ENCODE measurements around the gene OVCH2.
"Not testable (repeated sequence)": the region's sequence is repeated elsewhere in the genome, so short reads cannot be mapped to it uniquely, and the experiment has no call there.

Gene OVCH2

DNA sequence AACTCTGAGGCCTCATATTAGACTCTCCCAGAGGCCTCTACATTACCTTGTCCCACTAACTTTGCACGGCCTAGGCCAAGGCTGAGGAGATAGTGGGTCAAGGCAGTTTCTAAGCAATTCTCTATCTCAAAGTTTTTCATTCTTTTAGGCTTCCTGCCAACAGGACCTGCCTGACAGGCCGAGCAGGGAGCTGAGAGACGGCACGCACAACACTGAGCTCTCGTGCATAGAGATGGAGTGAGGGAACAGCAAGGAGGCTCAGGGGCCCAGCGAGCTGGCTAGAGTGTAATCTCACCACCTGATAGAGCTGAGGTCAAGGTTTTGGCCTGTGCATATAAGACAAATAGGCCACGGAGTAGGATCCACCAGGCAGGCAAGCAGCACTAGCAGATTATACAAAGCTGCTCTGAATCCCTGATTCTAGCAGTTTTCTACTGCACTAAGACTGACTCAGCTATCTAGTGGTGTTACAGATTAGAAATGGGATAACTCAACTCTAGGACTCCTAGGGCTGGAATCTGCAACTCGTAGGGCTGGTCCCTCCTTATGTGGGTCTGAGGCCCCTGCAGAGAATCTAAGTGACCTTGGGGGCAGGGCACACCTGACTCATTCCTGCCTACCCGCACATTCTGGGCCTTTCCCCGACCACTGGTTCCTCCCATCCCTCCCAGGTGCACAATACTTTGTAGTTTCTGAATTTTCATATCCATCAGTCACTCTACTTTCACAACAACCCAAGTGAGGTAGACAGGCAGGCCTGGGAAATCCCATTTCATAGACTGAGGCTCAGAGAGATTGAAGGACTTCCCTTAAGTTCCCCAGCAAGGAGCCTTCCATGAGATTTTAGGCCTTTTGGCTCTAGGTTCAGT, 34.7 kb downstream of the OVCH2 start:
- no peak for DNase-seq

DNA sequence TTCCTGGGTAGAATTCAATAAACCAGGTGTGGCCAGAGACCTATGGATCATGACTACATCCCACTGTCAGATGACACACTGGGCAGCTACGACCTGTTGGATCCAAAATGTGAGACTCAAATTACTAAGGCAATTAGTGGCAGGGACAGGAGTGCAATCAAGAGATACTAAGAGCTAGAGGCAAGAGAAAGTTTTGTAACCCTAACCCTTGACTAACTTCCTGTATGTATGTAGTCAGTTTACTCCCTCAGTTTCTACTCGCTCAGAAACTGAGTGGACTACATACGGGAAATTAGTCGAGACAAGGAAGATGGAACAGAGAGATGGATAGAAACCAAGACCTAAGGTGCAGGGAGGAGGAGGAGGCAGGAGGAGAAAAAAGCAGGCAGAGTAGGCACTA, 35.6 kb downstream of the OVCH2 start:
- no peak for DNase-seq

DNA sequence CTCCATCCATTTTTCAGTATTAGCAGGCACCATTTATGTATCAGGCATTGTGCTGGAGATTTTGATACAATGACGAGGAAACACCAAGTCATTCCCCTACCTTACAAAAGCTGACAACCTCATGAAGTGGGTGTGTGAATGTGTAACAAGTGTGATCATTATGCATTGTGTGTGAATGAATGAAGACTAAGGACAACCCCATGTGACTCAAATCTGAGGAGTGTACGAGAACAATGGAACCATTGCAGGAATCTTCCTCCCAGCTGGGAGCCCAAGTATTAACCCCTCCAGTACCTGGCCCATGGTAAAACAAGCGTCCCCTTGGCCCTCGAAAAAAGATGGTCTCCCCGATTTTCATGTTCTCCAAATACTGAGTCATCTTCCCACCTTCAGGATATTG, 37.4 kb downstream of the OVCH2 start:
- peak in 8 of 51 donors; percentile 19 to 83 (median 38) for DNase-seq

DNA sequence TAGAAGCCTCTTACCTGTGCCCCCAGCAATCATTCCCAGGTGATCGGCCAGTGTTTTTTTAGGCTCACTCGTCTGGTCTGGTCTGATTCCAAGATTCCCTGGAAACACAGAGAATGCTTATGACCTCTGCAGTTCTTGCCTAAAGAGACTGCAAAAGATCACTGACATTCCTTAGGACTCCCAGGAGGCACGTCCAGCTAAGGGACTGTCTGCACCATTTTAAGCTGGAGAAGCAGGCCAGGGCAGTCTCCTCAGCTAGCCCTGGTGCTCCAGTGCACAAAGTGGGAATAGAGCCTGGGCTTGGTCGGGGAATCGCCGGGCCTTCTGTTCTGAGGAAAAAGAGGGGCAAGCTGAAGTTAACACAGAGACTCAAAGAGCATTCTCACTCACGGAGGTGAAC, 37.8 kb downstream of the OVCH2 start:
- DNase-seq, result no peak

DNA sequence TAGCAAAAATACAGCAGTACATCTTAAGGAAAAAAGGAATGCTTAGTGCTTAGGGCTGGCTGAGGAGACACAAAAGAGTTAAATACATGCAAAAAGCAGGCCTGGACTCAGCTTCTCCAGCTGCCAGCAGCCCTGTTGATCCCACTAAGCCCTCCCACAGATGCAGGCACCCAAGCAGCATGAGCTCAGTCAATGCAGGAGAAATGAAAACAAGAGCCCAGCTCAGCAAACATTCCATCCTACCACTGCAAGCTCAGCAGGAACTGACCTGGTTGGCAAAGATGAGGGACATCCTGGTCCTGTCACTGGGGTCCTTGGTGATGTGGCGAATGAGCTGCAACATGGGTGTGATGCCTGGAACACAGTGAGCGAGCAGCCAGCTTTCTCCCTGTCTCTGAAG, 38.8 kb downstream of the OVCH2 start:
- peak in 6 of 51 donors; percentile 18 to 41 (median 25) for DNase-seq

DNA sequence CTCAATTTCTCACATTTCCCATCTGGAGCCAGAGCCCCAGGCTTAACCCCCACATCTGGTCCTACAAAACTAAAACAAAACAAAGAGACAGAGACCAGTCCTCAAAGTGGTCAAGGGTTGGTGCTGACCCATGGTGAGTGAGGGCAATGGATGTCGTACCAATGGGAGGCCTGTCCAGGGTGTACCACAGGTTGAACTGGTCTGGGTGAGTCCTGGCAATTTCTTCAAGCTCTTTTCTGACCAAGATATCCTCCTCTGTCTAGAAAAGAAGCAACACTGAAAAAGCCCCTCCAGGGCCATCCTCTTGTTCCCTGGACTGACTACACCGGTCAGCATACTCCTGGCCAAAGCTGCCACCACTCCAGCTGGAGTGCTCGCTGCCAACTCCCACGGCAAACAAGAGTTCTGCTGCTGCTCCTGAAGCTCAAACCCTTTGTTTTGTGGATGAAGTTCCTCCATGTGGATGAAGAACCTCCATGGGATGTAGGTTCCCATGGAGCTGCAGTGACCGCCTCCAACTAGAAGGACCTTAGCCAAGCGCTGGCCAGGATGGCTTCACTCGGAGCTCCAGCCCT, 39.9 kb downstream of the OVCH2 start:
- no peak for DNase-seq

DNA sequence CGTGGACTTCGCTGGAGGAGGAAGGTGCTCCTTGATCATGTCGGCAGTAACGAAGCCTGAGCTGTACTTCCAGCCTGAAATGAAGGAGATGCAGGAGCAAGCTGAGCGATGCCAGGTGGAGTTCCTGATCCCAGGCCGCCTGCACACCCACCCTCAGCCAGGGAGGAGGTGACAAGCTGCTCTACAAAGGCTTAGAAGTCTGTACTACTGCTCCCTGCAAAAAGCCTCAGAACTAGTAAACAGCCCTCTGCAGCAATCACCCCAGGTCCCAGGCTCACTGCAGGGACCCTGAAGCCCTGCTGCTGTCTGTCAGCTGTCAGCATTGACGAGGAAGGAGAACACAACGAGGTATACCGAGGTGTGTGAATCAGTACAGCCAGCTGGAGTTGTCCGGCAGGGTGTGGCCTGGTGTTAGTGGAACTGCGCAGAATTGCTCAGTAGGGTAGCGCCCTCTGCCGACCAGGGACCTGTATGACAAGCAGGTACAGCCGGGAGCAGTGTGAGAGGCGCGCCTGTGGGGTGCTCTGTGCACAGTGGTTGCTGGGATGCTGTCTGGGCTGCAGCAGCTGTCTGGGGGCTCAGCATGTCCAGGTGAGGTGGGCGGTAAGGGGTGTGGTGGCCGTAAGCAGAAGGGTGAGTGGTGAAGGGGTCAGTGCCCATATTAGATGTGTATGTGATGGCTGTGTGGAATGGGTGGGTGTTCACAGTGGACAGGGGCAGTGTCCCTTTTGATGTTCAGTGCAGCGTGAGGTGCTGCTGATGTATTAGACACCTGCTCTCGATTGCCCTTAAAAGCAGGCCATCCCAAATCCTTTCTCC, 40.6 kb downstream of the OVCH2 start:
- peak in 32 of 51 donors; percentile 21 to 66 (median 42) for DNase-seq

DNA sequence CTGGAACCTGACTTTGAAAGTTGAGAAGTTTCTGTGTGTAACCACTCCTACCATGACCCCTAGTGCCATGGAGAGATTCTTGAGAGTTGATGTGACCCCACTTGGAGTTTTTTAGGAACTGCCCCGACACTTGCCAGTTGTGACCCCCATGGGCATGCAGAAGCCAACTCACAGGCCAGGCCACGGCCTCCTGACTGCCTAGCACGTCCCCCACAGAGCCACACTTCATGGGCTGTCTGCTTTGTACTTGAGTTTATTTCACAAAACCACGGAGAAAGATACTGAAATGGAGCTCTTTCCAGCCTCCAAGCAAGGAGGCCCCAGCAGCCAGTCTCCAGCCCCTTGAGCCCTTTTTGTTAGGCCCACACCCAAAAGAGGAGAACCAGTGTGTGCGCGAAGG, 41.4 kb downstream of the OVCH2 start:
- DNase-seq, result no peak

DNA sequence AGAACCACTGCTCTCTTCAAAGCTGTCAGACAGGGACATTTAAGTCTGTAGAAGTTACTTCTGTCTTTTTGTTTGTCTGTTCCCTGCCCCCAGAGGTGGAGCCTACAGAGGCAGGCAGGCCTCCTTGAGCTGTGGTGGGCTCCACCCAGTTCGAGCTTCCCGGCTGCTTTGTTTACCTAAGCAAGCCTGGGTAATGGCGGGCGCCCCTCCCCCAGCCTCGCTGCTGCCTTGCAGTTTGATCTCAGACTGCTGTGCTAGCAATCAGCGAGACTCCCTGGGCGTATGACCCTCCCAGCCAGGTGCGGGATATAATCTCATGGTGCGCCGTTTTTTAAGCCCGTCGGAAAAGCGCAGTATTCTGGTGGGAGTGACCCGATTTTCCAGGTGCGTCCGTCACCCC, 42.7 kb downstream of the OVCH2 start:
- DNase-seq, result not testable (repeated sequence)

DNA sequence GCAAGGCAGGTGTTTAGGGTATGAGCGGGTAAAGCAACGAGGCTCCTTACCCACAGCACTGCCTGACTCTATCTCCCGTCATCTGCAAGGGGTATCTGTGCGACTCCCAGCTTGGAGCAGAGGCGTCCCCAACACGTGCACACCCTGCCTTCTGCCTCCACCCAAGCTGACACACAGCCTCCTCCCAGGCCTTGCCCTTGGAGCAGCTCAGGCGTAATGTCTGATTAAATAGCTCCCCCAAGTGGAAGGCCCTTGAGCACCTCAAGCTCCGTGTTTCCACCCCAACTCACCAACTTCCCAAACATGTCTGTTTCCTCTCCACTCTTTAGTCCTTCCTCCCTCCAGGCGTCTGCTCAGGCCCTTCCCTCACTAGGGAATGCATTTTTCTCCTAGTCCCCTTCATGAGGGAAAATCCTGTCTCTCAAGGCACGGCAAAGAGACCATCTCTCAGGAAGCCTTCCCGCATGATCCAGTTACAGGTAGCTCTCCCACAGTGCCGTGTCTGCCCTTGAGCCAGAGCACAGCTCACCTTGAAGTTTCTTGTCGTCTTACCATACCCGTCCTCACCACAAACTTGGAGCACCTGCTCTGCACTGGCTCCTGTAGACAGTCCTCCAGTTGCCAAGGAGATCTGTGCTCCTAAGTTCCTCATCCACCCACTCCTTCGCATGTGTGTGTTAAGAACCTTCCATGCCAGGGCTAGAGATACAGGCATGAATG, 48.8 kb downstream of the OVCH2 start:
- peak in 36 of 51 donors; percentile 10 to 87 (median 52) for DNase-seq

DNA sequence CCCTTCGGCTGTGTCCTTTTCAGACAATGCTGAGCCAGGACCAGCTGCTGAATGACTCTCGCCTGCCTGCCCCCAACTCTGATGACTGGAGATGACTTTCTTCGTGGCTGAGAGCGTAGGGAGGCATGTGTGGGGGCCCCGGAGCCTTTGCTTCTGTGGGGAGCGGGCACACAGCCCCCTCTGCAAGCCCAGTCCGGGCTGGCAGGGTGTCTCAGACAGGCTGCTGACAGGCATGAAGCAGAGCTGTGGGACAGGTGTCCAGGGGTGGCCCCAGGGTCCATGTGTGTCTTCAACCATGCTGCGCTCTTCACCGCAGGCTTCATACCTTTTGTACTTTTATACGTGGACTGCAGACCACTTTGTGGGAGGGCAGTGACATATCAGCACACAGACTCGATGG, 49.6 kb downstream of the OVCH2 start:
- DNase-seq, result no peak

DNA sequence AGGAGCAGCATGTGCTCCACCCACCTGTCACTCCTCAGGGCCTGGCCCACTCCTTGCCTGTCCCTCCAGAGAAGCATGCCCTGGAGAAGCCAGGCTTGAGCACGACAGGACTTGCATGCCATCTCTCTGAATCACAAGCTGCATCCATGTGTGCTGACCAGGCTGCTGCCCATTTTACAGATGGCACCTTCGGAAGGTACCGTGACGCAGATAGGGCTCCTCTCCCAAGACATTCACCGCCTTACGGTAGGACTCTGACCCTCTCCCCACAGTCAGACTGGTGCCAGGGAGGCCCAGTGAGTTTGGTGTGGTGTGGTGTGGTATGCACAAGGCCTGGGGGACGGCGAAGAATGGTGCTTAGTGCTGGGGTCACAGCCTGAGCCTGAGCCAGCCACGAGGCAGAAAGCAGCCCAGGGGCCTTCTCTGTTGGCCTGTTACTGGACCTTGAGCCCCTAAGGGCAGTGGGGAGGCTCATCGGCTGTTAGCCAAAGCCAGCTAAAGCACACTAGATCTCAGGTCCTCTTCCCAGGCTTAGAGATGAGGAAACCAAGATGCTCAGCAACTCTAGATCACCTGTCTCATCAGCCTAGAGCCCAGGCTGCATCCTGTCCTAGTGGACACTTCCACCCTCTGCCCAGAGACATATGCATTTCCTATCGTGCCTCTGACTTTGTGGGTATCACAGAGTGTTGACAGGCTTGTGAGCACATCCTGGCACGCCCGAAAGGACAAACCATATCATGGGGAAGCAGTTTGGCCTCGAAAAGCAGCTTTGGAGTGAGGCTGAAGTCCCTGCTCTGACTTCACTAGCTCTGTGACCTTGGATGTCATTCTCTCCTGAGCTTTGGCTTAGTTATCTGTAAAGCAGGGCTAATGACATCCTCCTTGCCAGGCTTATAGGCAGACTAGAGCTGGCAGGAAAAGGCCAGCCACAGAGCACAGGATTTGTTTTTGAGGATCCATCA, 50.7 kb downstream of the OVCH2 start:
- DNase-seq, result no peak

DNA sequence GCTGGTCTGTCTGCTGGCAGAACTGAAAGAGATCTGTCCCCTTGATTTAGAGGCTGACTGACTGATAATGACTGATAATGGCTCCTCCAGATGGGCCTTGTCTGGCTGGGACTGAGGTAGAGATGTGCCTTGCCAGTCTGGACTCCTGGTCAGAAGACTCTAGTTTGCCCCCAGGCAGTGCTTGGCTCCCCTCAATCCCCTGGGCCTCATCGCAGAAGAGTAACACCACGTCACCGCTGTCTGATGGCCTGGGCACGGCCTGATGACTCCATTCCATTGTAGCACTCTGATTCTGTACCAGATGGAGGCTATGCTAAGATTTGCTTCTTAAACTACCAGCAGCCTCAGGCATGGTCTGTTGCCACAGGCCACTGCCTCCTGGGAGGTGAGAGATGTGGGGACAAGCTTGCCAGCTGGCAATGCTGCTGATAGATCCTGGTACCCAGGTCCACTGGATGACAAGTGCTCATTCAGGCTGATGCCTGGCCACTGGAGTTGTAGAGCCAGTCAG, 52.0 kb downstream of the OVCH2 start:
- DNase-seq, result no peak

DNA sequence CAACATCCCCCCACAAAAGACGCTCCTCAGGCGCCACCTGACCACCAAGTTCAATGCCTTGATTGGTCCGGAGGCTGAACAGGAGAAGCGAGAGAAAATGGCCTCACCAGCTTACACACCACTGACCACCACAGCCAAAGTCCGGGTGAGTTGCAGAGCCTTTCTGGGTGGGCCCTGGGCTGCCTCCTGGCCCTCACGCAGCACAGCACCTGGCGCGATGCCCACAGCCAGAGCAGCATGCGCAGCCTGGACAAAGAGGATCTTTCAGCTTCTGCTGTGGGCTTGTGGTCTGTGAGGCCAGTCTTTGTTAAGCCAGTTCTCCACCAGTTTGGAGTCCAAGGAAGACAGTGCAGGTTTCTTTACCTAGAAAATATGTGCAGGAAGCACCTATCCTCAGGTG, 54.6 kb downstream of the OVCH2 start:
- peak in 44 of 51 donors; percentile 27 to 88 (median 64) for DNase-seq

DNA sequence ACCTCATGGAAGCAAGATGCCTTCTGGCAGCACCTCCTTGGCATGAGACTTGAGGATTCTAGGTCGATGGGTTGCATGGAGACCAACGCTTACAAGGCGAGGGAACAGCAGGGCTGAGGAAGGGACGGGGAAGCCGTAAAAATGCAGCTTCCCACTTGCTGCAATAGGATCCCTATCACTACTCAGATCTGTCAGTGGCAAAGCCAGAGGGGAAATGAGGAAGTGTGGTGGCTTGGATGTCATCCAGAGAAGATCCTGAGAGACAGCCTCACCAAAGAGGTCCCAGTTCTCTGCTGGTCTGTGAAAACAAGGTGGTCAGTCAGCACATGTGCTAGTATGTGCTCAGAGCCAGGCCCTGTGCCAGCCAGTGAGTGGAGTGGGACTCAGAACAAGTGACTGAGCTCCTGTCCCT, 55.1 kb downstream of the OVCH2 start:
- peak in 14 of 51 donors; percentile 13 to 64 (median 36) for DNase-seq

DNA sequence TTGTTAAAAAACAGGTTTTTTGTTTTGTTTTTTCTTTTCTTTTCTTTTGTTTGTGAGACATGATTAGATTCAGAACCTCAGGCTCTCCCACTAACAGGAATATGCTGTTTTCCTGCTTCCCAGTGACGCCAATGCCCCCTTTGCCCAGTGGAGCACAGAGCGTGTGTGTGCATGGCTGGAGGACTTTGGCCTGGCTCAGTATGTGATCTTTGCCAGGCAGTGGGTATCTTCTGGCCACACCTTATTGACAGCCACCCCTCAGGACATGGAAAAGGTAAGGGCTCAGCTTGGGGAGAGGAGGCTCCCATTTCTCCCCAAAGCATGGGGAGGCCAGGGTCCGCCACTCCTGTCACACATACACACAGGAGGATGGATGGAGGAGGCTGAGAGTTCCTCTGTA, 58.0 kb downstream of the OVCH2 start:
- no peak for DNase-seq

DNA sequence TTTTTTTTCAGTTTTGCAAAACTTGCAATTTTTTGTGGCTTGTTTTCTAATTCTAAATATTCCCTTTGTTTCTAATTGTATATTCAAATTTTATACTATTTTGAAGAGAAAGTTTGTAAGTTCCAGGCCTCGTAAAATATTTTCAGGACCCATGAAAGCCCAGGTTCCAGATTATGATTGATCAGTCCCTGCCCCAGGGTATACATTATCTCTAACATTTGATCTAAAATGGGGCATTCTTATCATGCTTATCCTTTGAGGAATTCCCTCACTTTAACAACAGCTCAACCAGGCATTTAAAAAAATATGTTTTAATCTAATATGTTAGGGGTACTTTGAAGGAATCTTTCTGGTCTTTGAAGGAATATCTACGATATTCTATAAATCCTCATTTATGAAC, 59.4 kb downstream of the OVCH2 start:
- DNase-seq, result no peak

DNA sequence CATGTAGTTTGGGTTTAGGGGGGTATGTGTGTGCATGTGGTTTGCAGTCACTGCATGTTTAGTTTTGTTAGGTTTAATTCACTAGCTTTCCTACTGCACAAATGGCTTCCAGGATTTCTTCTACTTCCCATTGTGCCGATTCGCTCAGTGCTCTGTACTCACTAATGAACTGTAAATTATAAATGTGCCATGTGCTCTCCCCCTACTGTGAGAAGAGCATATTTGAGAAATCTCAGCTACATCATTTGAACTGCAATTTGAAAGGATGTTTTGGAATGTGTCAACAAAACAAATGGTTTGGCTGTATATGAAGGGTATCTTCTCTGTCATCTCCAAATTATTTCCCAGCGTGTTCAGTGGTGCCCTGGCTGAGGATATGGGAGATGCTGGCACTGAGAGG, 61.1 kb downstream of the OVCH2 start:
- DNase-seq, result no peak

DNA sequence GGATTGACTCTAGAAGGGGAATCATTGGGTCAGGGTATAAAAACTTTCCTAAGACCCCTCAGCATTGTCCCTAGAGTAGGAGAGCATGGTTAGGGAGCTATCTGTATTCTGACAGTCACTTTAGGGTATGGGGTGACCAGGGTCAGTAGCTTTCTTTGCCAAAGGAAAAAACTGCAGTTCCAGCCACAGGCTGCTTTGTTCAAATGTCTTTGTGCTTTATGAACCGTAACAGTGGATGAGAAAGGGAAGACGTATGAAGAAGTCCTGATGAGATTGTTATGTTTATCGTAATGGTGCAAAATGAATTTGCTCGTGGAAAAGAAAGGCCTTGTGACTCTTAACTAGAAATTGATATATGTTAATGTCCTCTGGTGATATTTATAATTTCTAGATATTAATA, 63.0 kb downstream of the OVCH2 start:
- no peak for DNase-seq

DNA sequence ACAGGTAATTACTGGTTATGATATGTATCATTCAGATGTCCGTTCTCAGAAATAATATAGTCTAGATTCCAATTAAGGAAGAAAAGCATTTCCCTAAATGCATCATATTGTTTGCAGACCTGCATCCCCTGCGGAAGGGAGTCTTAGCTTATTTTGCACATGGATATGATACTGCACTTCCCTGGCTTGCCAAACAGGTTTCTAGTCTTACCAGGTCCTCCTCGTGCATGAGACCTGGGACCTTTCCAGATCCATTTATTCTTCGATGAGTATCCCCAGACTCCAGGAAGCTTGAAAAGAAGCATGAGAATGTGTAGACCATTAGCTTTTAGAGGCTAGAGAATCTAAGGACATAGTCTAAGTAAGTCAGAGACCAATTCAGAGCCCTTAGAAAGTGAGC, 63.5 kb downstream of the OVCH2 start:
- DNase-seq, result no peak

Data from hypothalamus (tissue), 51 donors.